NOMO-1 treated with dmso at 0.1 percent for 144 hours (cell line): Measurements from ENCODE around the gene KCNF1.

ENCODE experiments used
- DNase-seq: peaks from one replicate; lab custom pipeline; 2025; ENCODE audit not compliant: unreplicated experiment; lab: John Stamatoyannopoulos, UW

The KCNF1 gene

DNA sequence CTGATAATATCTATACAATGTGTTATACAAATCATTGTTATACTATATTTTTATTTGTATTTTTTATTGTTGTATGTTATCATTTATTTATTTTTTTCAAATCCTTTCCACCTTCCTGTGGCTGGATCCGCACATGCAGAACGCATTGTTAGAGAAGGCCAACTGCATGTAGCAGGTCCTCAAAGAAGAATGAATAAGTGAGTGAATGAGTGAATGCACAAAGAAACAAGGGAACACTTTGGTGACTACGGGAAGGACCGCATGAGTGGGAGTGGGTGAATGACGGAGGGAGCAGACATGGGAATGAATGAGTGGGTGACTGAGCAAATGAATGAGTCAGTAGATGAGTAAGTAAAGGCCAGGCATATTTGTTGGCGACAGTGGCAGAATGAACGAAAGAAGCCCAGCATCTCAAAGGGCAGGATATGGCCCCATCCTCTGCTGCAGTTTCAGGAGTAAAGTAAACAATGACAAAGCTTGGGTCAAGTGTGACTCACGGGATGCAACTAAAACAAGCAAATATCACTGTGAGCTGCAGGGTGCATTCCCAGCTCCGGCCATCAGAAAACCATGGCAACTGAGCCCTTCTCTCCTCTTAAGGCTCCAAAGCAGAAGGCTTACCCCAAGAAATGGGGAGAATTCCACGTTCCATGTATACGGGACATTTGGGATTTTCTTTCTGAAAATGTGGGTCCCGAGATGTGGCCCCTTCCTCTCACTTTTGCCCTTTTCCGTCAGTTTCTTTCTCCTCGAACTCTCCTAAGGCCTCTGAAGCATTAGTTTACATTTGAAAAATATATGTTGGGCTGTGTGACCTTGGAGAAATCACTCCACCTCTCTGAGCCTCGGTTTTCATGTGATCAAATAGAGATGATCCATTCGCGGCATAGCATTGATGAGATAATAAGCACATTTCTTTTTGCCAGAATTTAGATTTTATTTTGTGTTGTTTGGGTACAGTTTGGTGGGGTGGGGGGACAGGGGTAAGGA is 24.5 kb downstream of the KCNF1 start:
- no peak for DNase-seq

DNA sequence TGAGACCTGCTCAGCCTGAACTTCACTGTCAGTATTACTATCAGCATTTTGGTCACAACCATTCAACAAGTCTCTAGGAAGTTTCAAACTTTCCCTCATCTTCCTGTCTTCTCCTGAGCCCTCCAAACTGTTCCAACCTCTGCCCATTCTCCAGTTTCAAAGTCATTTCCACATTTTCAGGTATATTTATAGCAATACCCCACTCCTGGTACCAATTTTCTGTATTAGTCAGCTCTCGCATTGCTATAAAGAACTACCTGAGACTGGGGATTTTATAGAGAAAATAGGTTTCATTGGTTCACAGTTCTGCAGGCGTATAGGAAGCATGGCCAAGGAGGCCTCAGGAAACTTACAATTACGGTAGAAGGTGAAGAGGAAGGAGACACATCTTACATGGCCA is 27.3 kb downstream of the KCNF1 start:
- DNase-seq = no peak

GRCh38 chr2:10940596-10940995 is 28.9 kb downstream of the KCNF1 start:
- DNase-seq = no peak

- DNase-seq = no peak
Observed at GRCh38 chr2:10941383-10941782, 29.6 kb downstream of the KCNF1 start.

DNA sequence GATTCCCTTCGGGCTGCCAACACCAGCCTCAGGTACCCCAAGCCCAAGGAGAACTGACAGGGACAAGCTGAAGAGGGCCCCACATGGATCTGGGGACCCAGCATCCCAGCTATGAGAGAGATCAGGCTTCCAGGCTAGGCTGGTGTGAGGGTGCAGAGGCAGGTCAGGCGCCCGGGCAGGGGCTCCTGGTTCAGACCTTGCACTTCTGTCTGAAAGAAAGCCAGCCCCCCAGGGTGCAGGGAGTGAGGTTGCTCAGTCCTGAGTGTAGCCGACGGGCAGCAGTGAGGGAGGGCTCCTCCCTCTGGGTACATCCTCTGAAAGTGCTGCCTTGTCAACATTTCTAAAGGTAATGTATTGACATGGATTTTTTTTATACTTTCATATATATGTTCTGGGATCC is 33.1 kb downstream of the KCNF1 start:
- DNase-seq = no peak

DNA sequence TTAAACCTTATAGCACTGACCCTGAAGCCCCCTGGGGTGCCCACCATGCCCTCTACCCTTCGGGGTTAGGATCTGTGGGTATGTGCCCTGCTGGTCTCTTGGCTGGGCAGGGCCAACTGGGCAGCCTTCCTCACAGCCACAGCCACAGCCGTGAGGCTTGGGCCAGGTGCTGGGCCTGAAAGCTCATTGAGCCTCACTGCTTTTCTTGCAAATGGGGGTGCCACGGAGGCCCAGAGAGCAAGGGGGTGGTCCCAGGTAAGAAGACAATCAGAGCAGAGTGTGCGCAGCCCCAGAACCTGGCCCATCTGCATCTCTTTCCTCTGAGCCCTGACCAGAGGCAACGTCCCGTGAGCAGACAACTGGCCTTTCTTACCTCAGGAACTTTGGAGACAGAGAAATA is 34.7 kb downstream of the KCNF1 start:
- DNase-seq = no peak

GRCh38 chr2:10947005-10947440 is 35.3 kb downstream of the KCNF1 start:
- DNase-seq = no peak

- DNase-seq = no peak
Observed at GRCh38 chr2:10947446-10948187, 35.9 kb downstream of the KCNF1 start.

DNA sequence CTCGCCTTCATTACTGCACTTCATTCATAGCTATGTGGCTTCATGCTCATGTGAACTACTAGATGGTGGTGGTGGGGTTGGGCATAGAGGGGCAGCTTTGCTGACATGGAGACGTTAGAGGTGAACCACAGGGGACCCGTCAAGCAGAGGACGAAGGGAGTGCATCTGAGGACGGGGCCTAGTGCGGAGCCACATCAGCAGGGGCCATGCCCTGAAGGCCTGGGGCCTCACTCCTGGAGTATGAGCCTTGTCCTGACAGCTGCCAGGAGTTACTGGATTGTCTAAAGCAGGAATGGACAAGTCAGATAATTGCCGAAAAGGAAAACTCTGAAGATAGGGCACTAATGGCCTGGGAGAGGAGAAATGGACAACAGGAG is 36.4 kb downstream of the KCNF1 start:
- no peak for DNase-seq

GRCh38 chr2:10948606-10949230 is 37.0 kb downstream of the KCNF1 start:
- DNase-seq = no peak

- no peak for DNase-seq
Observed at GRCh38 chr2:10949835-10950234, 38.1 kb downstream of the KCNF1 start.

DNA sequence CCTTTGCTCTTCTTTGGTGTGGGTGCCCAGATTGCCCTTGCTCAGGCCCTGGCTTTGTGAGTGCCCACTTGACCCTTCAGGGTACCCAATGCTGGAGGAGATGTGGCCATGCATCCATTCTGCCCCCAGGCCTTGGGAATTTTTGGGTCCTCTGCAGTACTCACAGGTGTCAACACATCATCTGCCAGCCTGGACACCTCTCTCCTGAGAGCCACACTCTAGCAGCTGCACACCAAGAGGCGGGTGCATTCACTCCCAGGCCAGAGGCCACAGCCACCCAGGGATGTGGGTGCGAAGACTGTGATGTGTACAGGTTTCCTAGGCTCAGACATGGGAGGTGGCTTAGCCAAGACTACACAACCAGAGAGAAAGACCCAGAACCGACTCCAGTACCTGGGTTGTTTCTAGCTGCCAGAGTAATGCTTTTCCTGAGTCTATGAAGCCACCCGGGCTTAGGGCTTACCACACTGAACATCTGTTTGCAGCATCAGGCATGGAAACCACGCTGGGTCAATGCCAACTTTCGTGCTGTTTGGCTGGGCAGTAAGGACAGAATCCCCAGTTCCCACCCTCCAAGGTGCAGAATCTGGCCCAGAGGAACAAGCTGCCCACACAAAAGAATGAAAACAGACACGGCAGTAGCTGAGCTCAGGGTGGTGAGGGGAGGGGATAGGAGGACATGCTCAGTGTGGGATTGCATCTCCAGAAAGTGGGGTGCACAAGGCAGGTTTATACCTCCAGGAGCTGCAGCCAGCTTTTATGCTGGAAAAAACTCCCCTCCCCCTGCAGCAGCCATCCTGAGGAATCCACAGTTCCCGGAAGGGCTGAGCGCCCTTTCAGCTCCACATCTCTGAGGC is 40.1 kb downstream of the KCNF1 start:
- no peak for DNase-seq

GRCh38 chr2:10954416-10954815 is 42.7 kb downstream of the KCNF1 start:
- DNase-seq = no peak

DNA sequence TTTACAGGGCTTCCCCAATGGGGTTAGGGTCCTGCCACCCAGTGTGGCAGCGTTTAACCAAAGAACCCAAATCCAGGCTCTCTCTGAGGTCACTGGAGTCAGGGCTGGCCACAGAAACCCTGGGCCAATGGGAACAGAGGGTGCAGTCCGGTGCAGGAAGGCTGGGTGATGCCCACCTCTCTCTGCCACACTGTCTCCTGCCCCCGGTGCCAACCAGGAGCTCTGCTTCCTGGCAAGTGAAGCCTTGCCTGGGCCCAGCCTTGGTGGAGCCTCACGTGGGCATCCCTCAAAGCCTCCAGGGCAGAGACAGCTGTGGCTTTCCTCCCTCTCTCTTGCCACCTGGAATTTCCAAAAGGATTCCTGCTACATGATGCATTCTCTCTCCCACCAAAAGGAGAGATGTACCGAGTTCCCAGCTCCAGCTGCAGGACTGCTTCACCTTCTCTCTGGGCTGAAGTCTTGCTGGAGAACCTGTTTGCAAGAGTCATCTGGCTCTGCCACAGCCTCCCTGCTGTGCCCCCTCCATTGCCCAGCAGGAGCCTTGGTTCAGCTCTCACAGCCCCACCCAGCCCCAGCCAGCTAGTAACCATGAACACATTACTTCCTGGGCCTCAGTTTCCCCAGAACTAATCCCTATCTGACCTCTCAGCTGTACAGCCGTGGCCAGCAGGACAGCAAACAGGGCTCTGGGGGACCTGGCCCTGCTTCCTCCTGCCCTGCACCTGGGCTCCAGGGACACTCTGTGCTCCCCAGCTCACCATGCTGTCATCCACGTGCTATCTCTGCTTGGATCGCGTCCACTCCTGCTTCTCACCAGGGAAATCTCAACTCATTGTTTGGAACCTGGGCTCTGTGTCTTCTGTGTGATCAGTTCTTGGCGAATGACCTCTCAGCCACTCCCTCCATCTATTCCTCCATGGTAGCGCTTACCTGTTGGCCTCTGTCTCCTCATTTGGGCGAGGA is 43.4 kb downstream of the KCNF1 start:
- DNase-seq = no peak

DNA sequence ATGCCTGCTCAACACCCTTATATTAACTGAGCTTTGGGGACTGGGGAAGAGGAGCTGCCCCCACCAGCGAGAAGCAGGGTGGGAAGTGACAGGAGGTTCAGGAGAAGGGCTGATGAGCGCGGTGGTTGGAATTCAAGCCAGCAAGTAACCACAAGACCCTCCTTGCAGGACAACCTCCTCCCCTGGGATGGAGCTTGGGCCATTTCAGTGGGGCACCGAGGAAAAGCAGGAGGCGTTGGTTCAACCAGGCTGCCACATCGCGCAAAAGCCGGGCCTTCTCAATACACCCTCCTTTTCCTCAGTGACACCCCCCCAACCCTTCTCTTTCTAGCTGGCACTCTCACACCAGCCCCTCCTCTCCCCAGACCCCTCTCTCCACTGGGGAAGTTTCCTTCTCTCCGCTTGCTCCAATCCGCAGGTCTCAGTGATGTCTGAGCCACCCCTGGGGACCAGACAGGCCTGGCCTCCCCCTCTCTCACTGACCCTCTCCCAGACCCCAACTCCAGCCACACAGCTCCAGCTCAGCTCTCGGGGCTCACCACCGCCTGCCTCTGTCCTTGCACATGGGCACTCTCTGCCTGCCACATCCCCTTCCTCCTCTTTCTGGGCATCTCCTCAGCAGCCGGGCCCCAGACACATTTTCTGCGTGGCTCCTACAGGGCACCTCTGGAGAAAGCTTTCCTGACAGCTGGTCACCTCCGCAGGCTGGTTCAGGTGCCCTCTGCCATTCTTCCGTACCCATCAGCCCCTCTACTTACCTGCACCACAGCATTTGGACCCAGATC is 44.5 kb downstream of the KCNF1 start:
- DNase-seq = no peak

DNA sequence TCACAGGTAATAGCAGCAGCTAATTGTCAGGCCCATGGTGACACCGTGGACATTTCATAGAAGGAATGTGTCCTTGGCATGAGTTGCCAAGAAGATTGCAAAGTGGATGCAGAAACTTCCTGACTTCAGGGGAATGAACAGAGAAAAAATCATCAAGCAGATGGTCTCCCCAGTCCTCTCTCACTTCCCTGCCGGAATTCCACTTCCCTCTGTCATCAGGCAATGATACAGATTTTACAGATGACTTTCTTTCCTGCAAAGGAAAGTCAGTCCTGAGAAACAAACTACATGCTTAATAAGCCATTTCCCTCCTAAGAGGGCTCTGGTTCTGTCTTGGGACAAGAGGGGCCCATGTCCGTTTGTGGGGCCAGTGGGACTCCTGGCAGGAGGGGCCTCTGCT is 45.7 kb downstream of the KCNF1 start:
- DNase-seq = no peak

GRCh38 chr2:10958452-10958851 is 46.7 kb downstream of the KCNF1 start:
- DNase-seq = peak; percentile 43

- DNase-seq = no peak
Observed at GRCh38 chr2:10960606-10961489, 49.1 kb downstream of the KCNF1 start.
